Measurements from ENCODE around the gene BLVRA.

The BLVRA gene

DNA sequence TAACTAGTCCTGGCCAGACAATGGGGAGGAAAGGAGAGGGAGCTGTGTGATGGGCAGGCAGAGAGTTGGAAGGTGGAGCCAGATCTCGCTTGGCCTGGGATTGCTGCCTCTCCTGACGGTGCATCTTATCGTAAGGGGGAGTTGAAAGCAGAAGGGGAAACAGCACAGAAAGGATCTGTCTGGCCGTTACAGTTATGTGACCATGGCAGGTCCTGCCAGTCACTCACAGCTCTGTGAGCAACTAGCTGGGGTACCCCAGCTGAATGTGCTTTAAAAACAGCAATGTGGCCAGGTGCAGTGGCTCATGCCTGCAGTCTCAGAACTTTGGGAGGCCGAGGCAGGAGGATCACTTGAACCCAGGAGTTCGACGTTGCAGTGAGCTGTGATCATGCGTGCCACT lies 8.1 kb downstream of the BLVRA start:
- H3K9me3 ChIP-seq (ENCODE audit: insufficient read depth, low read length) = no peaks in the 10 kb centered on the region
- no peaks in the 10 kb centered on the region for H3K79me2 ChIP-seq (ENCODE audit: low read length)
- H3K4me1 ChIP-seq (ENCODE audit: low read length) = peaks cover 21% of the 10 kb centered on the region
- H3K9ac ChIP-seq (ENCODE audit: low read length) = no peak overlapping the region
- no peak overlapping the region for H3K4me2 ChIP-seq (ENCODE audit: low read length)
- H3K36me3 ChIP-seq (replicated peaks; ENCODE audit: low read depth, low read length) = no peaks in the 10 kb centered on the region
- H2AFZ ChIP-seq (ENCODE audit: low read depth, low read length) = no peak overlapping the region
- no peaks in the 10 kb centered on the region for H4K20me1 ChIP-seq (ENCODE audit: insufficient read depth, low read length)
- TF ChIP-seq, protein P1, sequence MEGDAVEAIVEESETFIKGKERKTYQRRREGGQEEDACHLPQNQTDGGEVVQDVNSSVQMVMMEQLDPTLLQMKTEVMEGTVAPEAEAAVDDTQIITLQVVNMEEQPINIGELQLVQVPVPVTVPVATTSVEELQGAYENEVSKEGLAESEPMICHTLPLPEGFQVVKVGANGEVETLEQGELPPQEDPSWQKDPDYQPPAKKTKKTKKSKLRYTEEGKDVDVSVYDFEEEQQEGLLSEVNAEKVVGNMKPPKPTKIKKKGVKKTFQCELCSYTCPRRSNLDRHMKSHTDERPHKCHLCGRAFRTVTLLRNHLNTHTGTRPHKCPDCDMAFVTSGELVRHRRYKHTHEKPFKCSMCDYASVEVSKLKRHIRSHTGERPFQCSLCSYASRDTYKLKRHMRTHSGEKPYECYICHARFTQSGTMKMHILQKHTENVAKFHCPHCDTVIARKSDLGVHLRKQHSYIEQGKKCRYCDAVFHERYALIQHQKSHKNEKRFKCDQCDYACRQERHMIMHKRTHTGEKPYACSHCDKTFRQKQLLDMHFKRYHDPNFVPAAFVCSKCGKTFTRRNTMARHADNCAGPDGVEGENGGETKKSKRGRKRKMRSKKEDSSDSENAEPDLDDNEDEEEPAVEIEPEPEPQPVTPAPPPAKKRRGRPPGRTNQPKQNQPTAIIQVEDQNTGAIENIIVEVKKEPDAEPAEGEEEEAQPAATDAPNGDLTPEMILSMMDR (IDR thresholded peaks at IDR 0.05; ENCODE audit: low read depth, low read length) = no peak
- TF ChIP-seq EZH2phosphoT487 (IDR thresholded peaks at IDR 0.05; ENCODE audit: low read depth) = no peak
- H3K27ac ChIP-seq (ENCODE audit: low read length) = no peak overlapping the region
- H3K27me3 ChIP-seq (ENCODE audit: low read depth, low read length) = no peaks in the 10 kb centered on the region
- no peak overlapping the region for H3K4me3 ChIP-seq (ENCODE audit: low read length)

DNA sequence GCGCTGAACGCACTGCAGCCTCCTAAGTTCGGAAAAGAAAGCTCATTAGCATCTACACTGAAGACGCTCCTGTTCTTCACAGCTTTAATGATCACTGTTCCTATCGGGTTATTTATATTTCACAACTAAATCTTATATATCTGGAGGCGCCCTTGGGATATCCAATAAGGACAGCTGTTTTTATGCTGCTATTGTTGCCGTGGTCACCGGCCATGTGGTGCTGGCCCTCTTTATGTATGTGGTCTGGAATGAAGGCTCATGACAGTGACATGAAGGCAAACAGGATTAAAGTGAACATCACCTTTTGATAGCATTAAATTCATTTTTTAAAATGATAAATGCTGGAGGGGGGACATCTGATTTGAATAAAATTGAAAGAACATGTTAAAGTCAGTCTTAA lies 8.8 kb downstream of the BLVRA start:
- no peak overlapping the region for H3K9ac ChIP-seq (ENCODE audit: low read length)
- H3K4me2 ChIP-seq (ENCODE audit: low read length) = no peak overlapping the region
- no peaks in the 10 kb centered on the region for H3K9me3 ChIP-seq (ENCODE audit: insufficient read depth, low read length)
- TF ChIP-seq, protein P1 (IDR thresholded peaks at IDR 0.05; ENCODE audit: low read depth, low read length) = no peak
- TF ChIP-seq EZH2phosphoT487 (IDR thresholded peaks at IDR 0.05; ENCODE audit: low read depth) = no peak
- no peaks in the 10 kb centered on the region for H3K27me3 ChIP-seq (ENCODE audit: low read depth, low read length)
- no peaks in the 10 kb centered on the region for H4K20me1 ChIP-seq (ENCODE audit: insufficient read depth, low read length)
- H3K4me3 ChIP-seq (ENCODE audit: low read length) = no peak overlapping the region
- H3K79me2 ChIP-seq (ENCODE audit: low read length) = no peaks in the 10 kb centered on the region
- no peaks in the 10 kb centered on the region for H3K36me3 ChIP-seq (replicated peaks; ENCODE audit: low read depth, low read length)
- H3K27ac ChIP-seq (ENCODE audit: low read length) = no peak overlapping the region
- H2AFZ ChIP-seq (ENCODE audit: low read depth, low read length) = no peak overlapping the region
- H3K4me1 ChIP-seq (ENCODE audit: low read length) = peaks cover 18% of the 10 kb centered on the region

DNA sequence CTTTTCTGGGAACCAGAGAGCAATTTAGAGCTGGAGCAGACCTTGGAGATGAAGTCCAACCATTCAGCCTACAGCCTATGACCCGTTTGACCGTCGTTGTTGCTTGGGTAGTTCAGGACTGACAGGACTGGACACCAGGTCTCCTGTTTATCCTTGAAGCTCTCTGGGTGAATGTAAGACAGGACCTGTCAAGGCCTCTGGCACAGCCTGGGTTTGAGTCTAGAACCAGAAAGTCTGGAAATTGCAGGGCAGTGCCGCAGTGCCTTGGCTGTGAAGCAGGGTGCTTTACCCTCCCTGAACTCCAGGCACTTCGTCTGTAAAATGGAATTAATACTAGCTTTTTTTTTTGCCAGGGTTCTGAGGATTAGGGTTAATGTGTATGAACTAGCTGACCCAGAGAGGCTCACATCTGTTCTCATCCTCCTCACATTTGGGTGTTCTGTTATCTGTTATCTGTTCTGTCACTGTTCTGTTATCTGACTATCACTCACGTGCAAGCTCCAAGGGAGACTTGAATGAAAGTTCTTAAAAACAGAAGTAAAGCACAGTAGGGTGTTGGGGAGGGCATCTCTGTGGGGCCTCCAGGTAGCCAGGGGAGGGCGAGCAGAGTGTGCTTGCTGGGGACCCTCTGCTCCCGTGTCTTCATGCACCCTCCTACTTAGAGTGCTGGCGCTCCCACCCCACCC lies 9.9 kb downstream of the BLVRA start:
- Histone ChIP-seq H3K4me1 (ENCODE audit: low read length) (peaks cover 16% of the 10 kb centered on the region), H3K9me3 (ENCODE audit: insufficient read depth, low read length) (no peaks in the 10 kb centered on the region), H3K27ac (ENCODE audit: low read length) (no peak overlapping the region), H3K79me2 (ENCODE audit: low read length) (no peaks in the 10 kb centered on the region), H3K4me3 (ENCODE audit: low read length) (no peak overlapping the region), H3K9ac (ENCODE audit: low read length) (no peak overlapping the region), H2AFZ (ENCODE audit: low read depth, low read length) (no peak overlapping the region), H3K4me2 (ENCODE audit: low read length) (no peak overlapping the region), H3K27me3 (ENCODE audit: low read depth, low read length) (no peaks in the 10 kb centered on the region), H3K36me3 (replicated peaks; ENCODE audit: low read depth, low read length) (no peaks in the 10 kb centered on the region), H4K20me1 (ENCODE audit: insufficient read depth, low read length) (no peaks in the 10 kb centered on the region)
- TF ChIP-seq, protein P1 (IDR thresholded peaks at IDR 0.05; ENCODE audit: low read depth, low read length) = no peak
- TF ChIP-seq EZH2phosphoT487 (IDR thresholded peaks at IDR 0.05; ENCODE audit: low read depth) = no peak

DNA sequence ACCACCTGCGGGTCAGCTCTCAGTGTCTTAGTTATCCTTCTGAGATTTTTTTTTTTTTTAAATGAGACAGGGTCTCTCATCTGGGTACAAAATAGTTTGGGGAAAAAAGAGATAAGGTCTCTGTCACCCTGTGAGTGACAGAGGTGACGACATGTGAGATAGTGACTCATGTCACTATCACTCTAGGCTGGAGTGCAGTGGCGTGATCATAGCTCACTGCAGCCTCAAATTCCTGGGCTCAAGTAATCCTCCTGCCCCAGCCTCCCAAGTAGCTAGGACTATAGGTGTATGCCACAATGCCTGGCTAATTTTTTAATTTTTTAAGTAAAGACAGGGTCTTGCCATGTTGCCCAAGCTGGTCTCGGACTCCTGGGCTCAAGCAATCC lies 10.4 kb downstream of the BLVRA start:
- no peak overlapping the region for H3K27ac ChIP-seq (ENCODE audit: low read length)

More for the DNA sequence above, 10.4 kb downstream of the BLVRA start:
- H2AFZ ChIP-seq (ENCODE audit: low read depth, low read length) = no peak overlapping the region
- H4K20me1 ChIP-seq (ENCODE audit: insufficient read depth, low read length) = no peaks in the 10 kb centered on the region
- no peaks in the 10 kb centered on the region for H3K27me3 ChIP-seq (ENCODE audit: low read depth, low read length)
- no peak overlapping the region for H3K9ac ChIP-seq (ENCODE audit: low read length)
- H3K4me1 ChIP-seq (ENCODE audit: low read length) = peaks cover 10% of the 10 kb centered on the region
- no peaks in the 10 kb centered on the region for H3K9me3 ChIP-seq (ENCODE audit: insufficient read depth, low read length)
- TF ChIP-seq, protein P1 (IDR thresholded peaks at IDR 0.05; ENCODE audit: low read depth, low read length) = no peak
- TF ChIP-seq EZH2phosphoT487 (IDR thresholded peaks at IDR 0.05; ENCODE audit: low read depth) = no peak
- no peak overlapping the region for H3K4me2 ChIP-seq (ENCODE audit: low read length)
- no peaks in the 10 kb centered on the region for H3K79me2 ChIP-seq (ENCODE audit: low read length)
- no peaks in the 10 kb centered on the region for H3K36me3 ChIP-seq (replicated peaks; ENCODE audit: low read depth, low read length)
- H3K4me3 ChIP-seq (ENCODE audit: low read length) = no peak overlapping the region

All from OCI-LY3 (cell line).